HepG2 (cell line): Measurements from ENCODE around the gene ZNF341. TPM values are rescaled to one million over a fixed set of nuclear protein-coding genes. Genes with fewer than 3 reads are reported as not detected.

ENCODE experiments used
- AKAP8 ChIP-seq: sonication (generic); formaldehyde crosslinking; IDR thresholded peaks from 2 replicates; pipeline ENCODE4 v1.5.1; 2020; ENCODE audit warnings: mild to moderate bottlenecking, missing genetic modification reagents
- ASH2L ChIP-seq: fragments of 300-600, 200-600 bp; sonication (generic); IDR thresholded peaks from 2 replicates; pipeline ENCODE4 v1.7.0; 2017; ENCODE audit warnings: low read depth, mild to moderate bottlenecking, moderate library complexity, mixed read lengths, low read length; ENCODE audit not compliant: insufficient read length
- ATF2 ChIP-seq: sonication (generic); formaldehyde crosslinking; IDR thresholded peaks from 2 replicates; pipeline ENCODE4 v1.4.0; 2020; ENCODE audit warnings: missing genetic modification reagents
- ATRX ChIP-seq: sonication (generic); formaldehyde crosslinking; IDR thresholded peaks from 2 replicates; pipeline ENCODE4 v1.4.0; 2020; ENCODE audit warnings: missing genetic modification reagents, borderline replicate concordance
- BORCS8-MEF2B ChIP-seq: sonication (generic); formaldehyde crosslinking; IDR thresholded peaks from 2 replicates; pipeline ENCODE4 v1.8.0; 2022; ENCODE audit warnings: mild to moderate bottlenecking, missing genetic modification reagents
- HES4 ChIP-seq: sonication (generic); formaldehyde crosslinking; IDR thresholded peaks from 2 replicates; pipeline ENCODE4 v1.9.0; 2021; ENCODE audit warnings: mild to moderate bottlenecking, missing genetic modification reagents, borderline replicate concordance
- NR2F1 ChIP-seq, 2 experiments: fragments of 450-650 bp in 1 of 2; formaldehyde crosslinking in 1 of 2; IDR thresholded peaks; 2 replicates each; pipeline versions ENCODE4 v1.5.0 to v1.6.1; 2016 to 2020; ENCODE audit warnings: mild to moderate bottlenecking in 1 of 2, missing compliant biosample characterization in 1 of 2, missing genetic modification reagents in 1 of 2, moderate library complexity in 1 of 2
- PHF20 ChIP-seq: sonication (generic); formaldehyde crosslinking; IDR thresholded peaks from 2 replicates; pipeline ENCODE4 v1.5.0; 2020; ENCODE audit warnings: mild to moderate bottlenecking, missing genetic modification reagents
- SMC3 ChIP-seq: IDR thresholded peaks from 2 replicates; pipeline ENCODE4 v1.6.1; 2011; ENCODE audit warnings: low read length, improper control_type of control experiment
- TBL1XR1 ChIP-seq: fragments of 150-350 bp; IDR thresholded peaks from 2 replicates; pipeline ENCODE4 v1.6.1; 2014; ENCODE audit warnings: borderline replicate concordance, low read length; ENCODE audit not compliant: partially characterized antibody
- ZNF234 ChIP-seq: sonication (generic); formaldehyde crosslinking; conservative IDR thresholded peaks from 2 replicates; pipeline ENCODE4 v1.5.1; 2020; ENCODE audit warnings: mild to moderate bottlenecking, missing genetic modification reagents
- ZNF253 ChIP-seq: sonication (generic); formaldehyde crosslinking; IDR thresholded peaks from 2 replicates; pipeline ENCODE4 v1.8.0; 2022; ENCODE audit warnings: mild to moderate bottlenecking, missing genetic modification reagents, borderline replicate concordance
- ZNF263 ChIP-seq: sonication (generic); formaldehyde crosslinking; IDR thresholded peaks from 2 replicates; pipeline ENCODE4 v1.4.0; 2020; ENCODE audit warnings: missing genetic modification reagents
- ZNF3 ChIP-seq: IDR thresholded peaks from 2 replicates; pipeline ENCODE4 v1.7.0; 2017; ENCODE audit warnings: inconsistent platforms
- ZNF503 ChIP-seq: sonication (generic); formaldehyde crosslinking; IDR thresholded peaks from 2 replicates; pipeline ENCODE4 v1.4.0; 2020; ENCODE audit warnings: missing genetic modification reagents
- polyA plus RNA-seq, 8 experiments: library from polyadenylated mRNA; depleted of rRNA in 3 of 8; stranded (reverse) in 7 of 8; unstranded in 1 of 8; fragments of >200 nt; fragmentation: Illumina TruSeq in 4 of 8; extraction: Trizol in 4 of 8; gene quantifications; 2 replicates each; pipeline versions ENCODE4 v1.2.1 to v1.2.3, GENCODE V29; 2011 to 2016; ENCODE audit warnings: low read depth in 4 of 8, missing spikeins in 1 of 8, mixed read lengths in 1 of 8; ENCODE audit not compliant: insufficient read depth in 1 of 8
- total RNA-seq, 5 experiments: library from RNA; depleted of rRNA; stranded (reverse); fragments of >200 nt; fragmentation: Illumina TruSeq; extraction: Trizol; gene quantifications; 2 replicates each; pipeline ENCODE4 v1.2.3, GENCODE V29; 2016; ENCODE audit warnings: low read depth in 1 of 5
- TF ChIP-seq, protein P1 (sequence below), 2 experiments: sonication (generic) in 1 of 2; formaldehyde crosslinking in 1 of 2; IDR thresholded peaks; 2 replicates each; pipeline versions ENCODE4 v1.6.1 to v1.9.0; 2014 to 2022; ENCODE audit warnings: antibody characterized with exemption in 1 of 2, borderline replicate concordance in 1 of 2, inconsistent platforms in 1 of 2, low read depth in 1 of 2, missing genetic modification reagents in 1 of 2
- TF ChIP-seq, protein P2 (sequence below): sonication (generic); formaldehyde crosslinking; IDR thresholded peaks from 2 replicates; pipeline ENCODE4 v1.8.0; 2022; ENCODE audit warnings: mild to moderate bottlenecking, missing genetic modification reagents, moderate library complexity

ZNF341 gene
- total and polyA plus RNA-seq, 2 of the 13 experiments (the other 11 are each of a cell fraction or from before 2014, with no cell fraction given): 1.1 to 2.2 TPM

DNA sequence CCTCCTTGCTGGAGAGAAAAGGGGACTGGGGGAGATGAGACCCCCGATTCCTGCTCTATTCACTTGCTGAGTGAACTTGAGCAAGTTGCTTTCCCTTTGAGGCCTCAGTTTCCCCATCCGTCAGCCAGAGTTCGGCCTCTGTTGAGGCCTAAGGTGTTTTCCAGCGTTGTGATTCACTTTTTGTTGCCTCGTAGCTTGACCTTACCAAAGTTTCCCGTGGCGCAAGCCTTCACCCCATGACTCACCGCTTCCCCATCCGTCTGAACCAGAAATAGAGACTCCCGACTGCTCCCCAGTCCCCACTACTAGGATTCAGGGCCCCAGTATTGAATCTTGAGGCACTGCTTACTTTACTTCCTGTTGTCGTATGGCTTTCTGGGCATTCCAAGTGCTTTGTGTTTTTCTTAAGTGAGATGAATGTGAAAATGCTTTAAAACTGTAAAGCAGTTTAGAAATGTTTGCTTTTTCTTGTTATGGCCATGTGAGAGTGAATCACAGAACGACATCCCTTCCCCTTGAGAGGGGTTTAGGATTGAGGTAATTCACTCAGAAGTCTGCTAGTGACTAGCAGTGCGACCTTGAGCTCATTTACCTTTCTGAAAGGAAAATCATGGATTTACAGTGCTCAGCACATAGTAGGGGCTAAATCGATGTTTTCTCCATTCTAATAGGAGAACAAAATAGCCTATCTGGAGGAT lies 80.5 kb downstream of the ZNF341 start (continued):
- TF ChIP-seq, protein P1, sequence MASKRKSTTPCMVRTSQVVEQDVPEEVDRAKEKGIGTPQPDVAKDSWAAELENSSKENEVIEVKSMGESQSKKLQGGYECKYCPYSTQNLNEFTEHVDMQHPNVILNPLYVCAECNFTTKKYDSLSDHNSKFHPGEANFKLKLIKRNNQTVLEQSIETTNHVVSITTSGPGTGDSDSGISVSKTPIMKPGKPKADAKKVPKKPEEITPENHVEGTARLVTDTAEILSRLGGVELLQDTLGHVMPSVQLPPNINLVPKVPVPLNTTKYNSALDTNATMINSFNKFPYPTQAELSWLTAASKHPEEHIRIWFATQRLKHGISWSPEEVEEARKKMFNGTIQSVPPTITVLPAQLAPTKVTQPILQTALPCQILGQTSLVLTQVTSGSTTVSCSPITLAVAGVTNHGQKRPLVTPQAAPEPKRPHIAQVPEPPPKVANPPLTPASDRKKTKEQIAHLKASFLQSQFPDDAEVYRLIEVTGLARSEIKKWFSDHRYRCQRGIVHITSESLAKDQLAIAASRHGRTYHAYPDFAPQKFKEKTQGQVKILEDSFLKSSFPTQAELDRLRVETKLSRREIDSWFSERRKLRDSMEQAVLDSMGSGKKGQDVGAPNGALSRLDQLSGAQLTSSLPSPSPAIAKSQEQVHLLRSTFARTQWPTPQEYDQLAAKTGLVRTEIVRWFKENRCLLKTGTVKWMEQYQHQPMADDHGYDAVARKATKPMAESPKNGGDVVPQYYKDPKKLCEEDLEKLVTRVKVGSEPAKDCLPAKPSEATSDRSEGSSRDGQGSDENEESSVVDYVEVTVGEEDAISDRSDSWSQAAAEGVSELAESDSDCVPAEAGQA (IDR thresholded peaks at IDR 0.05; ENCODE audit: low read depth): no peak
- TF ChIP-seq, protein P1 (CRISPR knock-in tag; IDR thresholded peaks at IDR 0.05; ENCODE audit: borderline replicate concordance): no peak
- no peak for TF ChIP-seq PHF20
- TF ChIP-seq, protein P2, sequence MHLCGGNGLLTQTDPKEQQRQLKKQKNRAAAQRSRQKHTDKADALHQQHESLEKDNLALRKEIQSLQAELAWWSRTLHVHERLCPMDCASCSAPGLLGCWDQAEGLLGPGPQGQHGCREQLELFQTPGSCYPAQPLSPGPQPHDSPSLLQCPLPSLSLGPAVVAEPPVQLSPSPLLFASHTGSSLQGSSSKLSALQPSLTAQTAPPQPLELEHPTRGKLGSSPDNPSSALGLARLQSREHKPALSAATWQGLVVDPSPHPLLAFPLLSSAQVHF (CRISPR knock-in tag): no peak
- TF ChIP-seq SMC3: 0 out of 2 replicates have a peak, but pooled peaks have one; percentile 8
- TF ChIP-seq ZNF253 (CRISPR knock-in tag): no peak
- no peak for TF ChIP-seq BORCS8-MEF2B (CRISPR knock-in tag)
- 0 out of 2 replicates have a peak, but pooled peaks have one; percentile 28 for TF ChIP-seq ZNF503 (CRISPR knock-in tag)
- TF ChIP-seq ZNF234 (CRISPR knock-in tag): no peak
- TF ChIP-seq ZNF3: 0 out of 2 replicates have a peak, but pooled peaks have one; percentile 2
- TF ChIP-seq TBL1XR1: no peak
- no peak for TF ChIP-seq ATF2 (CRISPR knock-in tag)
- TF ChIP-seq HES4 (CRISPR knock-in tag): no peak
- TF ChIP-seq ATRX (CRISPR knock-in tag): no peak
- TF ChIP-seq ASH2L: no peak
- peak in 1 of 2 experiments; percentile 44; a peak in 3 of 4 replicates for TF ChIP-seq NR2F1 (CRISPR knock-in tag; IDR thresholded peaks at IDR 0.05)
- TF ChIP-seq AKAP8 (CRISPR knock-in tag): no peak
- TF ChIP-seq ZNF263 (CRISPR knock-in tag): no peak
